Smooth muscle cell (in vitro differentiated cells): Measurements from ENCODE around the gene FREM2. TPM values are rescaled to one million over a fixed set of nuclear protein-coding genes. Genes with fewer than 3 reads are reported as not detected.

Source experiments
- DNase-seq: peaks from one replicate; lab custom pipeline; 2025; ENCODE audit not compliant: unreplicated experiment; lab: John Stamatoyannopoulos, UW
- H2AFZ ChIP-seq: fragments of 200-600 bp; sonication (generic); 2 replicates; pipeline ENCODE4 v1.6.0; 2016; ENCODE audit warnings: antibody characterized with exemption, low read depth, mild to moderate bottlenecking
- H3F3A ChIP-seq: fragments of 200-600 bp; sonication (generic); 2 replicates; pipeline ENCODE4 v1.6.0; 2017; ENCODE audit warnings: antibody characterized with exemption, low read depth
- H3K27ac ChIP-seq: fragments of 200-600 bp; sonication (generic); 2 replicates; pipeline ENCODE4 v1.5.1; 2016; ENCODE audit warnings: low read depth, mild to moderate bottlenecking
- H3K27me3 ChIP-seq: fragments of 200-600 bp; sonication (generic); 2 replicates; pipeline ENCODE4 v1.6.1; 2016; ENCODE audit warnings: low read depth, mild to moderate bottlenecking
- H3K36me3 ChIP-seq: fragments of 200-600 bp; sonication (generic); 2 replicates; pipeline ENCODE4 v1.5.1; 2016; ENCODE audit warnings: low read depth
- H3K4me1 ChIP-seq: fragments of 200-600 bp; sonication (generic); 2 replicates; pipeline ENCODE4 v1.5.1; 2016; ENCODE audit warnings: low read depth
- H3K4me2 ChIP-seq: fragments of 200-600 bp; sonication (generic); 2 replicates; pipeline ENCODE4 v1.6.0; 2016; ENCODE audit warnings: mild to moderate bottlenecking
- H3K4me3 ChIP-seq: fragments of 200-600 bp; sonication (generic); 2 replicates; pipeline ENCODE4 v1.5.1; 2016; ENCODE audit warnings: mild to moderate bottlenecking
- H3K79me2 ChIP-seq: fragments of 200-600 bp; sonication (generic); 2 replicates; pipeline ENCODE4 v1.6.0; 2016; ENCODE audit warnings: low read depth, mild to moderate bottlenecking
- H3K9ac ChIP-seq: fragments of 200-600 bp; sonication (generic); 2 replicates; pipeline ENCODE4 v1.6.0; 2016; ENCODE audit warnings: low read depth
- H3K9me3 ChIP-seq: fragments of 200-600 bp; sonication (generic); replicated peaks from 2 replicates; pipeline ENCODE4 v1.5.1; 2016; ENCODE audit warnings: low read depth
- H4K20me1 ChIP-seq: fragments of 200-600 bp; sonication (generic); 2 replicates; pipeline ENCODE4 v1.6.0; 2016; ENCODE audit warnings: low read depth
- WGBS: methylation state at CpG from one replicate; pipeline ENCODE4 v1.1.7; 2016; ENCODE audit warnings: low lambda C conversion rate; 5-methylcytosine and 5-hydroxymethylcytosine counted together
- polyA plus RNA-seq: library from polyadenylated mRNA; unstranded; fragments of >200 nt; fragmentation: Nextera tagmentation; extraction: Ambion mirVana; gene quantifications from 2 replicates; pipeline ENCODE4 v1.2.1, GENCODE V29; 2016
- total RNA-seq: library from RNA; depleted of rRNA; stranded (reverse); fragments of >200 nt; gene quantifications from 2 replicates; pipeline ENCODE4 v1.2.3, GENCODE V29; 2014
- TF ChIP-seq, protein P1 (sequence below): fragments of 200-600 bp; sonication (generic); IDR thresholded peaks from 2 replicates; pipeline ENCODE4 v1.5.1; 2017; ENCODE audit warnings: borderline replicate concordance, mild to moderate bottlenecking, antibody characterized with exemption; ENCODE audit not compliant: insufficient read depth, poor library complexity, severe bottlenecking

FREM2 gene
- total and polyA plus RNA-seq, 2 experiments from 2014 or later: 2.7 TPM; not detected in 1

DNA sequence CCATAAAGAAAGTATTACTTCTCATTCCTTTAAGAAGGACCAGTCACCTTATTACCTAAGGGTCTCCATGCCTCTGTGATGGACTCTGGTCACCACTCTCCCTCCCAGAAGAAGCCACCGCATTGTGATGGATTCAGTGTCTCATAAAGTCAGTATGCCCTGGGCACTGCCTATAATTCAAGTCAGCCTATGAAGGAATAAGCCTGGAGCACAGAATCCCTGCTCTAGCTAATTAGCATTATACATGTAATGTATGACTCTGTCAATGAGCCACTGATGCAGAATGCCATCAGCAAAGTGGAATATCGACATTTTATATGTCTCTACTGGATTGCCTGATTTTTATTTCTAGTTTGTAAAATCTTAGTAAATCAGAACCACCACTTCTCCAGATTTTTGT lies 14.9 kb upstream of the FREM2 start:
- no peaks in the 10 kb centered on the region for H3F3A ChIP-seq
- DNase-seq: no peak
- no peak overlapping the region for H3K9ac ChIP-seq
- no peak overlapping the region for H3K4me3 ChIP-seq
- H3K36me3 ChIP-seq: no peaks in the 10 kb centered on the region
- 86% methylated on average over 2 of the region's 2 CpGs for WGBS
- H3K27me3 ChIP-seq: no peaks in the 10 kb centered on the region
- no peaks in the 10 kb centered on the region for H3K4me1 ChIP-seq
- TF ChIP-seq, protein P1, sequence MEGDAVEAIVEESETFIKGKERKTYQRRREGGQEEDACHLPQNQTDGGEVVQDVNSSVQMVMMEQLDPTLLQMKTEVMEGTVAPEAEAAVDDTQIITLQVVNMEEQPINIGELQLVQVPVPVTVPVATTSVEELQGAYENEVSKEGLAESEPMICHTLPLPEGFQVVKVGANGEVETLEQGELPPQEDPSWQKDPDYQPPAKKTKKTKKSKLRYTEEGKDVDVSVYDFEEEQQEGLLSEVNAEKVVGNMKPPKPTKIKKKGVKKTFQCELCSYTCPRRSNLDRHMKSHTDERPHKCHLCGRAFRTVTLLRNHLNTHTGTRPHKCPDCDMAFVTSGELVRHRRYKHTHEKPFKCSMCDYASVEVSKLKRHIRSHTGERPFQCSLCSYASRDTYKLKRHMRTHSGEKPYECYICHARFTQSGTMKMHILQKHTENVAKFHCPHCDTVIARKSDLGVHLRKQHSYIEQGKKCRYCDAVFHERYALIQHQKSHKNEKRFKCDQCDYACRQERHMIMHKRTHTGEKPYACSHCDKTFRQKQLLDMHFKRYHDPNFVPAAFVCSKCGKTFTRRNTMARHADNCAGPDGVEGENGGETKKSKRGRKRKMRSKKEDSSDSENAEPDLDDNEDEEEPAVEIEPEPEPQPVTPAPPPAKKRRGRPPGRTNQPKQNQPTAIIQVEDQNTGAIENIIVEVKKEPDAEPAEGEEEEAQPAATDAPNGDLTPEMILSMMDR: no peak
- H3K27ac ChIP-seq: no peak overlapping the region
- no peak overlapping the region for H2AFZ ChIP-seq
- H3K79me2 ChIP-seq: no peaks in the 10 kb centered on the region
- no peaks in the 10 kb centered on the region for H4K20me1 ChIP-seq
- no peaks in the 10 kb centered on the region for H3K9me3 ChIP-seq
- H3K4me2 ChIP-seq: no peak overlapping the region

DNA sequence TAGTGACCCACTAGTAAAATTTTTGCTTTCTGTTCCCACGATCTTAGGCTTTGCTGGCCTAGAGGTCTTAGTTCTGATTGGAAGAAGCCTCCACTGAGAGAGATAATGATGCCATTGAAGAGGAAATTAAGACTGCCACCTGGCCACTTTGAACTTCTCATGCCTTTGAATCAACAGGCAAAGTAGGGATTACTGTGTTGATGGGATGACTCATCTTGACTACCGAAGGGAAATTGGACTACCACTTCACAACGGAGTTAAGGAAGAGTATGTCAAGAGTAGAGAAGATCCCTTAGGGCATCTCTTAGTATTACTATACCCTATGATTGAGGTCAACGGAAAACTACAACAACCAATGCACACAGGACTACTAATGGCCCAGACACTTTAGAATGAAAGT lies 12.7 kb upstream of the FREM2 start:
- H3K4me2 ChIP-seq: no peak overlapping the region

DNA sequence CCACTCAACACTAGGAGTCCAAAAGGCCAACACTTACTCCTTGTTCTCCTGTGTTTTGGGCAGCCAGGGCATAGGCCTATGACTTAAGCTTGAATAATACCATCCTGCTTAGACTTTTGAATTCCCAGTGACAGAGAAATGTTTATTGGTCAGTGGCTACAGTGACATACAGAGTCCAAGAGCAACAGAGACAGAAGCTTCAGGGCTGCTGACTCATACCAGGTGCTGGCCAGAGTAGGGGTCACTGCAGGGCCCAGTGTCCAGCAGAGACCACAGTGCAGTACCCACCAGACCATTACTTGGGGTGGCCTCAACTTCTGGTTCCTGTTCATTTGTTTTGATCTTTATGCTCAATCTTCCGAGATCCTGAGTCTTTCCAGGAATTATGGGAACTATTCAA lies 6.0 kb upstream of the FREM2 start:
- TF ChIP-seq, protein P1: no peak
- Histone ChIP-seq H3K9ac (no peak overlapping the region), H4K20me1 (no peaks in the 10 kb centered on the region), H3K9me3 (no peaks in the 10 kb centered on the region), H3K27ac (no peak overlapping the region), H3K4me2 (no peak overlapping the region), H3F3A (peaks cover 3% of the 10 kb centered on the region), H3K36me3 (no peaks in the 10 kb centered on the region), H3K27me3 (no peaks in the 10 kb centered on the region), H3K4me1 (peaks cover 7% of the 10 kb centered on the region), H3K4me3 (no peak overlapping the region), H3K79me2 (no peaks in the 10 kb centered on the region), H2AFZ (no peak overlapping the region)
- no peak for DNase-seq
- 93% methylated on average over 1 of the region's 1 CpG for WGBS

More for the DNA sequence above, 12.7 kb upstream of the FREM2 start:
- H3K9ac ChIP-seq: no peak overlapping the region
- no peak for DNase-seq
- no peaks in the 10 kb centered on the region for H3F3A ChIP-seq
- H2AFZ ChIP-seq: no peak overlapping the region
- H3K79me2 ChIP-seq: no peaks in the 10 kb centered on the region
- no peaks in the 10 kb centered on the region for H4K20me1 ChIP-seq
- TF ChIP-seq, protein P1: no peak
- 34% methylated on average over 4 of the region's 4 CpGs for WGBS
- no peaks in the 10 kb centered on the region for H3K9me3 ChIP-seq
- no peak overlapping the region for H3K27ac ChIP-seq
- H3K27me3 ChIP-seq: no peaks in the 10 kb centered on the region
- no peak overlapping the region for H3K4me3 ChIP-seq
- no peaks in the 10 kb centered on the region for H3K4me1 ChIP-seq
- no peaks in the 10 kb centered on the region for H3K36me3 ChIP-seq

DNA sequence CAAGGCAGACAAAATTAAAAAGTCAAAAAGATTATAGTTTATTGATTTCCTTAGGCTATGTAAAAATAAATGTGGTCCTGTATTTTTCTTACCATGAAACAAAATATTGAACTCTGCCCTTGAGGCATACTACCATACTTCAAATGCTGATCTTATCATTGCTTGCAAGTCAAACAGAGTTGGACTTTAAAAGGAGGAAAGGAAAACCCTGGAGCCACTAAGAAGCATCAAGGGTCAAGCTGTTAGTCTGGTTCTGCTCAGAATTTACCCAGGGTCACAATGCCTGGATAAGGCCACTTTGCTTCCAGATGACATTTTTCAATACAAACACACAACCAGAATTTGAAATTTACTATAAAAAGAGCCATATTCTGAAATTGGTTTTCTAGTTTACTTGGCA lies 2.2 kb upstream of the FREM2 start:
- no peak overlapping the region for H3K9ac ChIP-seq
- H3K36me3 ChIP-seq: no peaks in the 10 kb centered on the region
- no peaks in the 10 kb centered on the region for H3K79me2 ChIP-seq
- peaks cover 3% of the 10 kb centered on the region for H3F3A ChIP-seq
- TF ChIP-seq, protein P1: no peak
- no peaks in the 10 kb centered on the region for H4K20me1 ChIP-seq
- peaks cover 22% of the 10 kb centered on the region for H3K27me3 ChIP-seq
- no peak overlapping the region for H3K27ac ChIP-seq
- no peak overlapping the region for H2AFZ ChIP-seq
- DNase-seq: no peak
- peaks cover 16% of the 10 kb centered on the region for H3K4me1 ChIP-seq
- no peak overlapping the region for H3K4me3 ChIP-seq
- H3K9me3 ChIP-seq: no peaks in the 10 kb centered on the region
- no peak overlapping the region for H3K4me2 ChIP-seq
